Activated CD4-positive, alpha-beta T cell treated with anti-CD3 and anti-CD28 coated beads, Interleukin-2, amount 10 ng/mL, durations not matched to agents 24 days and 14 days (primary cell): Measurements from ENCODE around the gene TAX1BP1. TPM values are rescaled to one million over a fixed set of nuclear protein-coding genes. Genes with fewer than 3 reads are reported as not detected.
"Not testable (repeated sequence)": the region's sequence is repeated elsewhere in the genome, so short reads cannot be mapped to it uniquely, and the experiment has no call there.

Experiments
- DNase-seq: peaks from one replicate; pipeline ENCODE4 v3.0.0; 2022
- H3K27ac Mint-ChIP-seq: one replicate; pipeline ENCODE4 v1.8.0; 2022; ENCODE audit warnings: mild to moderate bottlenecking, mixed read lengths
- H3K27me3 Mint-ChIP-seq: one replicate; pipeline ENCODE4 v1.8.0; 2022; ENCODE audit warnings: mixed read lengths
- H3K36me3 Mint-ChIP-seq: one replicate; pipeline ENCODE4 v1.8.0; 2022; ENCODE audit warnings: low read depth, mild to moderate bottlenecking, mixed read lengths
- H3K4me1 Mint-ChIP-seq: one replicate; pipeline ENCODE4 v1.8.0; 2021; ENCODE audit warnings: mixed read lengths
- H3K4me3 Mint-ChIP-seq: one replicate; pipeline ENCODE4 v1.8.0; 2022; ENCODE audit warnings: mild to moderate bottlenecking, moderate library complexity, mixed read lengths
- H3K9me3 Mint-ChIP-seq: one replicate; pipeline ENCODE4 v1.8.0; 2021; ENCODE audit warnings: mixed read lengths
- intact Hi-C: fragments of 100-400 bp; cut with micrococcal nuclease; formaldehyde crosslinking; loops from one replicate; pipeline ENCODE4 v1.15.1; 2023
- total RNA-seq: library from RNA; stranded (reverse); gene quantifications from 2 replicates; pipeline ENCODE4 v1.2.3, GENCODE V29; 2022

Gene TAX1BP1
- total RNA-seq, 1 donor from 2014 or later = 91.5 TPM

GRCh38 chr7:27856703-27857485 is 116.9 kb downstream of the TAX1BP1 start:
- intact Hi-C loops, DNase-seq, H3K27me3 Mint-ChIP-seq, H3K27ac Mint-ChIP-seq, H3K4me1 Mint-ChIP-seq, H3K36me3 Mint-ChIP-seq, H3K4me3 Mint-ChIP-seq: not testable (repeated sequence)
- peaks cover 11% of the 10 kb centered on the region for H3K9me3 Mint-ChIP-seq

- Mint-ChIP-seq H3K36me3 (peaks cover 2% of the 10 kb centered on the region), H3K9me3 (peaks cover under 1% of the 10 kb centered on the region)
- intact Hi-C loops = no loop called here
These were observed 120.8 kb downstream of the TAX1BP1 start for GRCh38 chr7:27860800-27861199.

DNA sequence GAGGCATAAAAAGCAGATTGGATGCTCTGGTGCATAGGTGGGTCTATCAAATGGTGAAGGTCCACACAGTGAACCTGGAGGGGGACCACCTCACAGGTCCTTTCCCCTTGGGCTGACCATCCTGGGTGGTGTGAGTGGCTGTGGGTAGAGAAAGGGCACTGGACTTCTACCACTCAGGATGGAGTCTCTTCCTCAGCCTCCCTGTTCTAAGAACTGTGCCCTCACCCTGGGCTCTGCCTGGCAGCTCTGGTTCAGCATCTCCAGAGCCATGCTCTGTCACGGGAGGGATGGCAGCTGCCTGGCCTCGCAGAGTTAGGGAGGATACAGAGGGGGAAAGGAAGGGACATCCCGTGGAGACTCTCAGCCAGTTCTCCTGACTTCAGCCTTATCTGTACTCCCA is 121.8 kb downstream of the TAX1BP1 start:
- Mint-ChIP-seq H3K27me3 (no peaks in the 10 kb centered on the region), H3K4me1 (peaks cover 2% of the 10 kb centered on the region), H3K27ac (no peak overlapping the region), H3K9me3 (no peaks in the 10 kb centered on the region), H3K4me3 (no peak overlapping the region), H3K36me3 (no peaks in the 10 kb centered on the region)
- no peak for DNase-seq
- intact Hi-C loops = no loop called here

More at GRCh38 chr7:27860800-27861199, 120.8 kb downstream of the TAX1BP1 start:
- no peak overlapping the region for H3K27ac Mint-ChIP-seq
- DNase-seq = no peak
- H3K4me3 Mint-ChIP-seq = no peak overlapping the region
- H3K27me3 Mint-ChIP-seq = no peaks in the 10 kb centered on the region
- no peaks in the 10 kb centered on the region for H3K4me1 Mint-ChIP-seq

GRCh38 chr7:27863880-27864279 is 123.9 kb downstream of the TAX1BP1 start:
- Mint-ChIP-seq H3K27me3 (no peaks in the 10 kb centered on the region), H3K4me3 (no peak overlapping the region), H3K36me3 (no peaks in the 10 kb centered on the region), H3K4me1 (peaks cover 2% of the 10 kb centered on the region), H3K9me3 (no peaks in the 10 kb centered on the region), H3K27ac (peak overlapping the region; percentile 7)
- intact Hi-C loops = no loop called here
- no peak for DNase-seq

DNA sequence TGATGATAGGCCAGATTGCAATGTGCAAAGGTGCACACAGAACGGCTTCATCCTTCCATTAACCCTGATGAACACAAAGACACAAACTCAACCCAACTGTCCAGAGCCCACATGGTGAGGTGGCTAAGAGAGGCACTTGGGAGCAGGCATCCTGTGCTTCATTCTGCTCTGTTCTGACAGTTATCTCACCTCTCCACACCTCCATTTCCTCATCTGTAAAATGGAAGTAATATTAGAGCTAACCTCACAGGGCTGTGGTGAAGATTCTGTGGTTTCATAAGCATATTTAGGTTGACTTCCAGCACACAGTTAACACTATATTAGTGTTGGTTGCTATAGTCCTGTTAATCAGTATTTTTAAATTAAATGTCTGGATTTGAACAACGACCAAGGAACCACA is 126.3 kb downstream of the TAX1BP1 start:
- no peak overlapping the region for H3K4me3 Mint-ChIP-seq
- no peak overlapping the region for H3K27ac Mint-ChIP-seq
- H3K36me3 Mint-ChIP-seq = no peaks in the 10 kb centered on the region
- peaks cover 2% of the 10 kb centered on the region for H3K4me1 Mint-ChIP-seq
- H3K27me3 Mint-ChIP-seq = no peaks in the 10 kb centered on the region
- DNase-seq = no peak
- intact Hi-C loops = no loop called here
- no peaks in the 10 kb centered on the region for H3K9me3 Mint-ChIP-seq

DNA sequence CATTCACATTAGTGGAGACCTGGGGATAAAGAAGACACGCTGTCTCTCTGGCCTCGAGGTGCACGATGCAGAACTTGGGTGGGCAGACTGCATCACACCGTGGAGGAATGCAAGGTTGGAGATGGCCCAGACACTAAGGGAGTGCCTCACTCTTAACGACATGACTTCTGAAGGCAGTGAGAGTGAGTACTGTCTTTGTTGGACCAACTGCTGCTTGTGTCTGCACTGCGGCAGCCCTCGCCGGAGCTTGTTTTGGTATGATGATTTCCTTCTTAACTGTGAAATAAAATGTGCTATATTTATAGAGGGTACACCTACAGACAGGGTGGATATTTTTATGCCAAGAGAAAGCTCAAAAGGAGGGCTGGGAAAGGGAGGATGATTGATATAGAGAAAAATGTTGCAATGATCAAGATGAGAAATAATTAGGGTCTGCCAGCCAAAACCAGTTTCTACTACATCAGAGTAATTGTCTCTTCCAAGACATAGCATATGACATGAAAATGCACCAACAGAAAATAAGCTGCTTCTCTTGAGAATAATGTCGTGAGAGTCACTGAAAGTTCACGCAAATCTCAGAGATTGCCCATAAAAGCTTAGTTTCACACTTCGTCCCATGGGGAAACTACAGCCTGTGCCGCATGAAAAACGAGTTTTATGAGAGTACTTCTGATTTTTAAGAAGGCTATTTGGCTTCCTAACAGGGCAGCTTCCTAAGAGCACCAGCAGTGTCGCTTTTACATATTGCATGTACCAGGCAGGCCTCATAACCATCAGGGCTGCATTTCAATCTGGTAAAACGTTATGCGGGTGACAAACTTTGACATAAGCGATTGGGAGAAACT is 127.1 kb downstream of the TAX1BP1 start:
- Mint-ChIP-seq H3K27me3 (no peaks in the 10 kb centered on the region), H3K36me3 (no peaks in the 10 kb centered on the region), H3K9me3 (no peaks in the 10 kb centered on the region), H3K4me1 (peaks cover 2% of the 10 kb centered on the region), H3K27ac (no peak overlapping the region), H3K4me3 (no peak overlapping the region)
- intact Hi-C loops = no loop called here
- DNase-seq = no peak

DNA sequence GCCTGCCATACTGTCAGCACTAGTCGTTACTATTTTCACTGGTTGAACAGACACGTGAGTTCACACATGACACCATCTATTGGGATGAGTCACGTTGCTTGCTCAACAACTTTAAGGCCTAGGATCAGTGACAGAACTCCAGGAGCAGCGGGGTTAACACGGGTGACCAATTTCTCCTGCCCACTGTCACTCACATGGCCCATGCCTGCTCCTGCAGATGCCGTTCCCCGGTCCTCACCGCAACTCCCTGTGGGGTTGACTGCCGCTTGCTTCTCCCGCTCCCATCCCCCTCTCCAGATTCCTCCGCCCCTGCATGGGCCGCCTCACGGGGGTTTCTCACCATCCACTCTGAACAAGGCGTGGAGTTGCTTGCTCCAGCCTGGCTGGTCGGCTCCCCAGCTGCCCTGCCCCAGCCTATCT is 128.2 kb downstream of the TAX1BP1 start:
- no peak for DNase-seq
- Mint-ChIP-seq H3K4me1 (peaks cover 2% of the 10 kb centered on the region), H3K36me3 (no peaks in the 10 kb centered on the region), H3K27me3 (no peaks in the 10 kb centered on the region), H3K9me3 (no peaks in the 10 kb centered on the region), H3K27ac (no peak overlapping the region), H3K4me3 (no peak overlapping the region)
- intact Hi-C loops = no loop called here

DNA sequence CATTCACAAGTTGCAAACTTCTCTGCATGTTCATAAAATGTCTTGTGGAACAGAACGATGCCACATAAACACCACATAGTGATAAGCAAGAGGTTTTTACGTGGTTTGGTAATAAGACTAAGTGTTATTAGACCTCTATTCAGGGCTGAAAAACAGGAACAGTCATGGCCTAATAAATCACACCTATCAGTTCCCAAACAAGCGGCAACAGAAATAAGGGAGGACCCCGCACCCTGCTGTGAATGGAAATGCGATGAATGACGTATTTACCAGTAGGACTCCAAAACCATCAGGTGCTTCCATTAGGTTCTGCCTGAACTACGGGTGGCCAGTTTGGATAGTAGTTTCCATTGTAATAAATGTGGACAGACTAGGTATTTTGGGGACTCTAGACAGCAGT is 129.1 kb downstream of the TAX1BP1 start:
- no peak for DNase-seq
- intact Hi-C loops = no loop called here
- peaks cover 2% of the 10 kb centered on the region for H3K4me1 Mint-ChIP-seq
- no peaks in the 10 kb centered on the region for H3K9me3 Mint-ChIP-seq
- H3K27me3 Mint-ChIP-seq = peaks cover 3% of the 10 kb centered on the region
- no peak overlapping the region for H3K27ac Mint-ChIP-seq
- H3K36me3 Mint-ChIP-seq = no peaks in the 10 kb centered on the region
- no peak overlapping the region for H3K4me3 Mint-ChIP-seq

GRCh38 chr7:27870595-27870994 is 130.6 kb downstream of the TAX1BP1 start:
- Mint-ChIP-seq H3K9me3 (no peaks in the 10 kb centered on the region), H3K27ac (no peak overlapping the region), H3K36me3 (no peaks in the 10 kb centered on the region), H3K27me3 (peaks cover 3% of the 10 kb centered on the region), H3K4me3 (no peak overlapping the region), H3K4me1 (peaks cover 2% of the 10 kb centered on the region)
- intact Hi-C loops = no loop called here
- DNase-seq = no peak

GRCh38 chr7:27871086-27871485 is 131.1 kb downstream of the TAX1BP1 start:
- H3K4me1 Mint-ChIP-seq = peaks cover 2% of the 10 kb centered on the region
- H3K9me3 Mint-ChIP-seq = no peaks in the 10 kb centered on the region

GRCh38 chr7:27871866-27872265 is 131.9 kb downstream of the TAX1BP1 start:
- Mint-ChIP-seq H3K4me3 (no peak overlapping the region), H3K4me1 (no peaks in the 10 kb centered on the region), H3K9me3 (no peaks in the 10 kb centered on the region), H3K27ac (no peak overlapping the region), H3K27me3 (peaks cover 3% of the 10 kb centered on the region), H3K36me3 (no peaks in the 10 kb centered on the region)
- intact Hi-C loops = no loop called here
- DNase-seq = no peak

More at GRCh38 chr7:27871086-27871485, 131.1 kb downstream of the TAX1BP1 start:
- Mint-ChIP-seq H3K27me3 (peaks cover 3% of the 10 kb centered on the region), H3K27ac (no peak overlapping the region), H3K36me3 (no peaks in the 10 kb centered on the region), H3K4me3 (no peak overlapping the region)
- no peak for DNase-seq
- intact Hi-C loops = no loop called here

DNA sequence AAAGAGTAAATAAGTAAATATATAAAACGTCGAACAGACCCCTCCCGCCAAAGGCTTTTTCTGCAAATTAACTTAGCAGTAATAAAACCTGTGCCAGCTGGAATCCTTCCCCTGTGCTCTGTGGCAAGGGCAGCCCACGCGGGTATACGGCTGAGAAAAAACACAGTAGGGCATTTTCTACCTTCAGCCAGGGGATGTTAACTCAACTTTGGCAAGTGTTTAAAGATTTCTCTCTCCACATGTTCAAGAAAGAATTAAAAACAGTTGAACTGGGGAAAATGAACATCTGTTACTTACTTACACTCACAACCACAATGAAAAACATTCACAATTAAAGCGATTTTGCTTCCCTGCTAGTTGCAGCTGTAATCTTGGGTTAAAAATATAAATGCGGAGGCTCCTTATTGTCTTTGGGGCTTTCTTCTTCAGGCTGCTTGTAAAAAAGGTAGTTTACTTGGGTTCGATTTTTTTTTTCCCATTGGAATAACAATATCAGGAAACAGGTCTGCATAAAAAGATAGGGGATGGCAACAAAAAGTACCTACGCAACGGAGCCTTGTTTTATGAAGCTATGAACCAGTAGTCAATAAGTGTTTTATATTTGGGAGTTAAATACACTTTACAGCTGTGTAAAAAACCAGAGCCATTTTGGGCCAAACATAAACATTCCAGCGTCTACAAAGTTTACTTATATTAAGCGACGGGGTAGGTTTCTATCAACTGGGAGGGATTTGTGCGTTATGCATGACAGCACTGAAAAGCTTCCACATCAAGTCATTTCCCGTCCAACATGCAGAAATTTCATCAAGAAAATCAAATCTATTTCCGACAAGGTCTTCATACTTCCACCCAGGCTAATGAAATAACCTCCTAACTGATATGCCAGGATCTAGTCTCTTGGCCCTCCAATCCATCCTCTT is 132.7 kb downstream of the TAX1BP1 start:
- H3K27ac Mint-ChIP-seq = no peak overlapping the region
- no peaks in the 10 kb centered on the region for H3K9me3 Mint-ChIP-seq
- no peak for DNase-seq
- intact Hi-C loops = no loop called here
- no peaks in the 10 kb centered on the region for H3K36me3 Mint-ChIP-seq
- no peaks in the 10 kb centered on the region for H3K4me1 Mint-ChIP-seq
- peaks cover 3% of the 10 kb centered on the region for H3K27me3 Mint-ChIP-seq
- no peak overlapping the region for H3K4me3 Mint-ChIP-seq

GRCh38 chr7:27873981-27874957 is 134.3 kb downstream of the TAX1BP1 start:
- Mint-ChIP-seq H3K4me3 (no peak overlapping the region), H3K9me3 (no peaks in the 10 kb centered on the region), H3K36me3 (no peaks in the 10 kb centered on the region), H3K27me3 (peaks cover 3% of the 10 kb centered on the region), H3K27ac (no peak overlapping the region), H3K4me1 (no peaks in the 10 kb centered on the region)
- intact Hi-C loops = no loop called here
- DNase-seq = no peak
